ENCODE data around the gene LOXL4.

The LOXL4 gene

GRCh38 chr10:98263088-98263487 is 4.9 kb downstream of the LOXL4 start:
- Histone ChIP-seq H3K9me3 (ENCODE audit: control insufficient read depth in 2 of 2, low read length in 2 of 2) (no peaks in the 10 kb centered on the region), H3K4me3 (ENCODE audit: low read length in 2 of 2) (no peak overlapping the region), H3K9ac (ENCODE audit: low read length in 2 of 2) (no peak overlapping the region), H3K27ac (ENCODE audit: low read length) (no peak overlapping the region), H3K27me3 (ENCODE audit: control insufficient read depth in 1 of 2, insufficient read depth in 2 of 2, low read length in 2 of 2) (no peaks in the 10 kb centered on the region), H3K36me3 (ENCODE audit: control insufficient read depth in 2 of 2, insufficient read depth in 2 of 2, low read length in 2 of 2) (no peaks in the 10 kb centered on the region), H3K4me1 (ENCODE audit: control insufficient read depth, insufficient read depth, low read length) (peaks cover 23% of the 10 kb centered on the region)

- Histone ChIP-seq H3K4me1 (ENCODE audit: control insufficient read depth, insufficient read depth, low read length) (peaks cover 18% of the 10 kb centered on the region), H3K27ac (ENCODE audit: low read length) (no peak overlapping the region), H3K4me3 (ENCODE audit: low read length in 2 of 2) (no peak overlapping the region), H3K9ac (ENCODE audit: low read length in 2 of 2) (no peak overlapping the region), H3K27me3 (ENCODE audit: control insufficient read depth in 1 of 2, insufficient read depth in 2 of 2, low read length in 2 of 2) (no peaks in the 10 kb centered on the region), H3K9me3 (ENCODE audit: control insufficient read depth in 2 of 2, low read length in 2 of 2) (no peaks in the 10 kb centered on the region), H3K36me3 (ENCODE audit: control insufficient read depth in 2 of 2, insufficient read depth in 2 of 2, low read length in 2 of 2) (no peaks in the 10 kb centered on the region)
Measured at GRCh38 chr10:98262571-98262970, 5.4 kb downstream of the LOXL4 start.

- Histone ChIP-seq H3K27me3 (ENCODE audit: control insufficient read depth in 1 of 2, insufficient read depth in 2 of 2, low read length in 2 of 2) (no peaks in the 10 kb centered on the region), H3K36me3 (ENCODE audit: control insufficient read depth in 2 of 2, insufficient read depth in 2 of 2, low read length in 2 of 2) (peaks cover 0 to 4% of the 10 kb centered on the region in 2 donors), H3K4me3 (ENCODE audit: low read length in 2 of 2) (no peak overlapping the region), H3K27ac (ENCODE audit: low read length) (no peak overlapping the region), H3K9me3 (ENCODE audit: control insufficient read depth in 2 of 2, low read length in 2 of 2) (no peaks in the 10 kb centered on the region), H3K9ac (ENCODE audit: low read length in 2 of 2) (no peak overlapping the region), H3K4me1 (ENCODE audit: control insufficient read depth, insufficient read depth, low read length) (peaks cover 13% of the 10 kb centered on the region)
Measured at GRCh38 chr10:98261436-98262277, 6.3 kb downstream of the LOXL4 start.

- Histone ChIP-seq H3K27me3 (ENCODE audit: control insufficient read depth in 1 of 2, insufficient read depth in 2 of 2, low read length in 2 of 2) (no peaks in the 10 kb centered on the region), H3K9ac (ENCODE audit: low read length in 2 of 2) (no peak overlapping the region), H3K4me1 (ENCODE audit: control insufficient read depth, insufficient read depth, low read length) (peaks cover 5% of the 10 kb centered on the region), H3K9me3 (ENCODE audit: control insufficient read depth in 2 of 2, low read length in 2 of 2) (no peaks in the 10 kb centered on the region), H3K36me3 (ENCODE audit: control insufficient read depth in 2 of 2, insufficient read depth in 2 of 2, low read length in 2 of 2) (peaks cover 0 to 4% of the 10 kb centered on the region in 2 donors), H3K4me3 (ENCODE audit: low read length in 2 of 2) (no peak overlapping the region), H3K27ac (ENCODE audit: low read length) (no peak overlapping the region)
Measured at GRCh38 chr10:98260752-98261151, 7.2 kb downstream of the LOXL4 start.

- peaks cover 3% of the 10 kb centered on the region for H3K4me1 ChIP-seq (ENCODE audit: control insufficient read depth, insufficient read depth, low read length)
- H3K36me3 ChIP-seq (ENCODE audit: control insufficient read depth in 2 of 2, insufficient read depth in 2 of 2, low read length in 2 of 2): peaks cover 0 to 4% of the 10 kb centered on the region in 2 donors
- H3K4me3 ChIP-seq (ENCODE audit: low read length in 2 of 2): no peak overlapping the region
- H3K27me3 ChIP-seq (ENCODE audit: control insufficient read depth in 1 of 2, insufficient read depth in 2 of 2, low read length in 2 of 2): no peaks in the 10 kb centered on the region
- H3K9ac ChIP-seq (ENCODE audit: low read length in 2 of 2): no peak overlapping the region
- H3K9me3 ChIP-seq (ENCODE audit: control insufficient read depth in 2 of 2, low read length in 2 of 2): no peaks in the 10 kb centered on the region
- no peak overlapping the region for H3K27ac ChIP-seq (ENCODE audit: low read length)
Measured at GRCh38 chr10:98260350-98260749, 7.6 kb downstream of the LOXL4 start.

GRCh38 chr10:98259606-98260315 is 8.2 kb downstream of the LOXL4 start:
- H3K27ac ChIP-seq (ENCODE audit: low read length): no peak overlapping the region
- H3K27me3 ChIP-seq (ENCODE audit: control insufficient read depth in 1 of 2, insufficient read depth in 2 of 2, low read length in 2 of 2): no peaks in the 10 kb centered on the region
- peaks cover 0 to 4% of the 10 kb centered on the region in 2 donors for H3K36me3 ChIP-seq (ENCODE audit: control insufficient read depth in 2 of 2, insufficient read depth in 2 of 2, low read length in 2 of 2)
- peaks cover 3% of the 10 kb centered on the region for H3K4me1 ChIP-seq (ENCODE audit: control insufficient read depth, insufficient read depth, low read length)
- H3K4me3 ChIP-seq (ENCODE audit: low read length in 2 of 2): no peak overlapping the region
- H3K9ac ChIP-seq (ENCODE audit: low read length in 2 of 2): no peak overlapping the region
- no peaks in the 10 kb centered on the region for H3K9me3 ChIP-seq (ENCODE audit: control insufficient read depth in 2 of 2, low read length in 2 of 2)

GRCh38 chr10:98258683-98259454 is 9.1 kb downstream of the LOXL4 start:
- Histone ChIP-seq H3K9me3 (ENCODE audit: control insufficient read depth in 2 of 2, low read length in 2 of 2) (no peaks in the 10 kb centered on the region), H3K4me1 (ENCODE audit: control insufficient read depth, insufficient read depth, low read length) (peaks cover 3% of the 10 kb centered on the region), H3K27me3 (ENCODE audit: control insufficient read depth in 1 of 2, insufficient read depth in 2 of 2, low read length in 2 of 2) (no peaks in the 10 kb centered on the region), H3K36me3 (ENCODE audit: control insufficient read depth in 2 of 2, insufficient read depth in 2 of 2, low read length in 2 of 2) (peaks cover 0 to 4% of the 10 kb centered on the region in 2 donors), H3K4me3 (ENCODE audit: low read length in 2 of 2) (no peak overlapping the region), H3K27ac (ENCODE audit: low read length) (no peak overlapping the region), H3K9ac (ENCODE audit: low read length in 2 of 2) (no peak overlapping the region)

- Histone ChIP-seq H3K4me3 (ENCODE audit: low read length in 2 of 2) (no peak overlapping the region), H3K27me3 (ENCODE audit: control insufficient read depth in 1 of 2, insufficient read depth in 2 of 2, low read length in 2 of 2) (no peaks in the 10 kb centered on the region), H3K27ac (ENCODE audit: low read length) (no peak overlapping the region), H3K9ac (ENCODE audit: low read length in 2 of 2) (no peak overlapping the region), H3K9me3 (ENCODE audit: control insufficient read depth in 2 of 2, low read length in 2 of 2) (no peaks in the 10 kb centered on the region), H3K36me3 (ENCODE audit: control insufficient read depth in 2 of 2, insufficient read depth in 2 of 2, low read length in 2 of 2) (peaks cover 0 to 6% of the 10 kb centered on the region in 2 donors), H3K4me1 (ENCODE audit: control insufficient read depth, insufficient read depth, low read length) (peaks cover 3% of the 10 kb centered on the region)
Measured at GRCh38 chr10:98257961-98258360, 10.0 kb downstream of the LOXL4 start.

GRCh38 chr10:98257198-98257597 is 10.8 kb downstream of the LOXL4 start:
- Histone ChIP-seq H3K27ac (ENCODE audit: low read length) (no peak overlapping the region), H3K4me1 (ENCODE audit: control insufficient read depth, insufficient read depth, low read length) (peaks cover 3% of the 10 kb centered on the region), H3K9ac (ENCODE audit: low read length in 2 of 2) (no peak overlapping the region), H3K27me3 (ENCODE audit: control insufficient read depth in 1 of 2, insufficient read depth in 2 of 2, low read length in 2 of 2) (no peaks in the 10 kb centered on the region), H3K4me3 (ENCODE audit: low read length in 2 of 2) (no peak overlapping the region), H3K36me3 (ENCODE audit: control insufficient read depth in 2 of 2, insufficient read depth in 2 of 2, low read length in 2 of 2) (peaks cover 0 to 6% of the 10 kb centered on the region in 2 donors), H3K9me3 (ENCODE audit: control insufficient read depth in 2 of 2, low read length in 2 of 2) (no peaks in the 10 kb centered on the region)

- peaks cover 3% of the 10 kb centered on the region for H3K4me1 ChIP-seq (ENCODE audit: control insufficient read depth, insufficient read depth, low read length)
- H3K9me3 ChIP-seq (ENCODE audit: control insufficient read depth in 2 of 2, low read length in 2 of 2): no peaks in the 10 kb centered on the region
- no peak overlapping the region for H3K9ac ChIP-seq (ENCODE audit: low read length in 2 of 2)
- H3K27me3 ChIP-seq (ENCODE audit: control insufficient read depth in 1 of 2, insufficient read depth in 2 of 2, low read length in 2 of 2): no peaks in the 10 kb centered on the region
- peaks cover 2 to 9% of the 10 kb centered on the region in 2 donors for H3K36me3 ChIP-seq (ENCODE audit: control insufficient read depth in 2 of 2, insufficient read depth in 2 of 2, low read length in 2 of 2)
- H3K27ac ChIP-seq (ENCODE audit: low read length): no peak overlapping the region
- H3K4me3 ChIP-seq (ENCODE audit: low read length in 2 of 2): no peak overlapping the region
Measured at GRCh38 chr10:98256692-98257091, 11.3 kb downstream of the LOXL4 start.

All from stomach smooth muscle (tissue), 2 donors.